MM.1S (cell line): ENCODE data around the gene IGFBP2.

Source experiments
- EZH2phosphoT487 ChIP-seq: fragments of 300-600 bp; sonication (generic); IDR thresholded peaks from 2 replicates; pipeline ENCODE4 v1.6.1; 2018; ENCODE audit warnings: antibody characterized with exemption, low read length
- TF ChIP-seq, protein P1 (sequence below): fragments of 300-600 bp; sonication (generic); IDR thresholded peaks from 2 replicates; pipeline ENCODE4 v1.5.1; 2016; ENCODE audit warnings: antibody characterized with exemption, low read length, mixed read lengths

DNA sequence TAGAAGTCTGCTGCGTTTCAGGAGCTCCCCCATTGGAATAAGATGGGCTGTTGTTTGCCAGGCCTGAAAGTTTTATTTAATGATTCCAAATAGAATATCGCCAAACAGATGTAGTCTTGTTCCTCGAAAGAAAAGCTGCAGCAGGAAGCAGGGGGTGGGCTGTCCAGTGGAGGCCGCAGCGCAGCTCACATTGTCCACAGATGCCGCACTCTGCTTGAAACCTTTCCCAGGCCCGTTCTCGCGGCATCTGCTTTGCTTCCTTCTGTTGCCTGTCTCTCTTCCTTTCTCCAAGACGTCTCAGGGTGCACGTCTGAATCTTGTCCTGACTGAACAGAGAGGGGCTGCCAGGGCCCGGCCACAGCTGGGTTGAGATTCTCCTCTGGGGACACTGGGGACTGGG is 12.4 kb upstream of the IGFBP2 start:
- TF ChIP-seq, protein P1, sequence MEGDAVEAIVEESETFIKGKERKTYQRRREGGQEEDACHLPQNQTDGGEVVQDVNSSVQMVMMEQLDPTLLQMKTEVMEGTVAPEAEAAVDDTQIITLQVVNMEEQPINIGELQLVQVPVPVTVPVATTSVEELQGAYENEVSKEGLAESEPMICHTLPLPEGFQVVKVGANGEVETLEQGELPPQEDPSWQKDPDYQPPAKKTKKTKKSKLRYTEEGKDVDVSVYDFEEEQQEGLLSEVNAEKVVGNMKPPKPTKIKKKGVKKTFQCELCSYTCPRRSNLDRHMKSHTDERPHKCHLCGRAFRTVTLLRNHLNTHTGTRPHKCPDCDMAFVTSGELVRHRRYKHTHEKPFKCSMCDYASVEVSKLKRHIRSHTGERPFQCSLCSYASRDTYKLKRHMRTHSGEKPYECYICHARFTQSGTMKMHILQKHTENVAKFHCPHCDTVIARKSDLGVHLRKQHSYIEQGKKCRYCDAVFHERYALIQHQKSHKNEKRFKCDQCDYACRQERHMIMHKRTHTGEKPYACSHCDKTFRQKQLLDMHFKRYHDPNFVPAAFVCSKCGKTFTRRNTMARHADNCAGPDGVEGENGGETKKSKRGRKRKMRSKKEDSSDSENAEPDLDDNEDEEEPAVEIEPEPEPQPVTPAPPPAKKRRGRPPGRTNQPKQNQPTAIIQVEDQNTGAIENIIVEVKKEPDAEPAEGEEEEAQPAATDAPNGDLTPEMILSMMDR = no peak
- TF ChIP-seq EZH2phosphoT487 = no peak
